ENCODE results near the gene IL17REL. TPM values are rescaled to one million over a fixed set of nuclear protein-coding genes. Genes with fewer than 3 reads are reported as not detected.
"Not testable (repeated sequence)": the region's sequence is repeated elsewhere in the genome, so short reads cannot be mapped to it uniquely, and the experiment has no call there.

Gene IL17REL
- total RNA-seq, 4 donors from 2014 or later, result not detected

GRCh38 chr22:49948958-49949913 lies 63.3 kb downstream of the IL17REL start:
- H3K9me3 ChIP-seq, result no peaks in the 10 kb centered on the region
- H3K4me3 ChIP-seq, result peak overlapping the region in 1 of 4 donors; percentile 18
- TF ChIP-seq POLR2A (IDR thresholded peaks at IDR 0.05), result no peak
- TF ChIP-seq, protein P1, sequence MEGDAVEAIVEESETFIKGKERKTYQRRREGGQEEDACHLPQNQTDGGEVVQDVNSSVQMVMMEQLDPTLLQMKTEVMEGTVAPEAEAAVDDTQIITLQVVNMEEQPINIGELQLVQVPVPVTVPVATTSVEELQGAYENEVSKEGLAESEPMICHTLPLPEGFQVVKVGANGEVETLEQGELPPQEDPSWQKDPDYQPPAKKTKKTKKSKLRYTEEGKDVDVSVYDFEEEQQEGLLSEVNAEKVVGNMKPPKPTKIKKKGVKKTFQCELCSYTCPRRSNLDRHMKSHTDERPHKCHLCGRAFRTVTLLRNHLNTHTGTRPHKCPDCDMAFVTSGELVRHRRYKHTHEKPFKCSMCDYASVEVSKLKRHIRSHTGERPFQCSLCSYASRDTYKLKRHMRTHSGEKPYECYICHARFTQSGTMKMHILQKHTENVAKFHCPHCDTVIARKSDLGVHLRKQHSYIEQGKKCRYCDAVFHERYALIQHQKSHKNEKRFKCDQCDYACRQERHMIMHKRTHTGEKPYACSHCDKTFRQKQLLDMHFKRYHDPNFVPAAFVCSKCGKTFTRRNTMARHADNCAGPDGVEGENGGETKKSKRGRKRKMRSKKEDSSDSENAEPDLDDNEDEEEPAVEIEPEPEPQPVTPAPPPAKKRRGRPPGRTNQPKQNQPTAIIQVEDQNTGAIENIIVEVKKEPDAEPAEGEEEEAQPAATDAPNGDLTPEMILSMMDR (IDR thresholded peaks at IDR 0.05), result peak in 1 of 5 experiments; percentile 16
- TF ChIP-seq EP300 (IDR thresholded peaks at IDR 0.05), result peak; percentile 32 to 86
- DNase-seq (ENCODE audit: low spot score in 2 of 2), result no peak
- H3K27ac ChIP-seq, result peak overlapping the region; percentile 66 to 95 (median 86)
- H3K4me1 ChIP-seq, result peaks cover 0 to 65% (median 28%) of the 10 kb centered on the region in 4 donors
- H3K36me3 ChIP-seq, result no peaks in the 10 kb centered on the region
- H3K27me3 ChIP-seq, result no peaks in the 10 kb centered on the region
- 68 to 71% methylated on average over 25 to 33 of the region's 42 CpGs for WGBS, 2 donors

- H3K36me3 ChIP-seq, result no peaks in the 10 kb centered on the region
- H3K9me3 ChIP-seq, result no peaks in the 10 kb centered on the region
- H3K27ac ChIP-seq, result peak overlapping the region; percentile 66 to 95 (median 86)
- DNase-seq (ENCODE audit: low spot score in 2 of 2), result no peak
- H3K4me1 ChIP-seq, result peaks cover 0 to 56% (median 24%) of the 10 kb centered on the region in 4 donors
- TF ChIP-seq EP300 (IDR thresholded peaks at IDR 0.05), result no peak
- H3K27me3 ChIP-seq, result no peaks in the 10 kb centered on the region
- WGBS, 2 donors, result 65 to 82% methylated on average over 8 to 15 of the region's 23 CpGs
- H3K4me3 ChIP-seq, result peak overlapping the region in 1 of 4 donors; percentile 18
Measured at GRCh38 chr22:49948116-49948957, 64.2 kb downstream of the IL17REL start.

DNA sequence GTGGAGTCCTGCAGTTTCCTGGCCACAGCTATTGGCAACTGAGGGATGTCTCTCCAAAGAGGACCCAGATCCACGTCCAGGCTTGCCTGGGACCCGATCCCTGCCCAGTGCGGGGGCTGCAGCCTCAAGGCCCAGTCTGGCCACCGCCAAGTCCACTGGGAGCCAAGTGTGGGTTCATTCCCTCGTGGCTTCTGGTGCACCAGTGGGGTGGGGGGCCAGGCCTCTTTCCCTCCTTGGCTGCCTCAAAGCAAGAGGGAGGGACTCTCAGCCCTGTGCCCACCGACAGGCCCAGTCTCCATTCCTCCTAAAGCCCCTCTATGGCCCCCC lies 65.3 kb downstream of the IL17REL start:
- Histone ChIP-seq H3K27me3 (no peaks in the 10 kb centered on the region), H3K4me1 (peaks cover 0 to 45% (median 20%) of the 10 kb centered on the region in 4 donors), H3K4me3 (no peak overlapping the region), H3K27ac (peak overlapping the region in 1 of 4 donors; percentile 95), H3K36me3 (no peaks in the 10 kb centered on the region), H3K9me3 (no peaks in the 10 kb centered on the region)
- WGBS, 2 donors, result 77 to 84% methylated on average over 4 of the region's 6 CpGs
- TF ChIP-seq, protein P1 (IDR thresholded peaks at IDR 0.05), result no peak
- TF ChIP-seq POLR2A (IDR thresholded peaks at IDR 0.05) (no peak), EP300 (IDR thresholded peaks at IDR 0.05) (no peak)
- no peak for DNase-seq (ENCODE audit: low spot score in 2 of 2)

DNA sequence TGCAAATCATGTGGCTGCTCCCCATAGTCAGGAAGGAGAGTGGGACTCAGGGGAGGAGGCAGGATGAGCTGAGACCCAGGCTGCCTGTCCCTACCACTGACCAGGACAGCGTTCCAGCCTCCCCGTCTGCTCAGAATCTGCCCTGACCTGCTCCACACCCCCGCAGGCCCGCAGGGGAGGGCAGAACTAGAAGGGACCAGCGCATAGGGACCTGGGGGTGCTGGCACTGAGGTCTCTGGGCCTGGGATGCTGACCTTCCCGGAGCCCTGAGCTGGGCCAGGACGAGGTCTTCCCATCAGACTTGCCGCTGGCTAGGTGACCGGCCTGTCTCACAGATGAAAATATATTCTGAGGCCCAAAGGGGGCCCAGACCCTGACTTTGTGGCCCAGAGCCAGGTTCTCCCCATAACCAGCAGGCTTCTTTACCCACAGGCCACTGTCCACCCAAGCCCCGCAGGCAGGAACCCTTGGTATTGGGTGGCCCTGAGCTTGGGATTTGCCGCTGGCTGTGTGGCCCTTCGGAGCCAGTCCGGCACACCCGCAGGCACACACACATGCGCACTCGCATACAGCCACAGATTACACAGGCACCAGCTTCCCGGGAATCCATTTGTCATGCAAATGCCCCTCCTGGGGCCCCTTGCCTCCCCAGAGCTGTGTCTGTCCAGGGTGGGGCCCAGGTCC lies 65.8 kb downstream of the IL17REL start:
- Histone ChIP-seq H3K4me3 (no peak overlapping the region), H3K27ac (peak overlapping the region in 1 of 4 donors; percentile 95), H3K27me3 (no peaks in the 10 kb centered on the region), H3K9me3 (no peaks in the 10 kb centered on the region), H3K36me3 (no peaks in the 10 kb centered on the region), H3K4me1 (peaks cover 0 to 40% (median 18%) of the 10 kb centered on the region in 4 donors)
- WGBS, 2 donors, result 86 to 87% methylated on average over 6 to 17 of the region's 17 CpGs
- TF ChIP-seq, protein P1 (IDR thresholded peaks at IDR 0.05), result no peak
- TF ChIP-seq POLR2A (IDR thresholded peaks at IDR 0.05), result no peak
- no peak for TF ChIP-seq EP300 (IDR thresholded peaks at IDR 0.05)
- no peak for DNase-seq (ENCODE audit: low spot score in 2 of 2)

GRCh38 chr22:49945042-49945794 lies 67.3 kb downstream of the IL17REL start:
- not testable (repeated sequence) for H3K9me3 ChIP-seq; H3K27ac ChIP-seq; H3K27me3 ChIP-seq; H3K4me3 ChIP-seq; DNase-seq (ENCODE audit: low spot score in 2 of 2); H3K36me3 ChIP-seq
- 72 to 85% methylated on average over 9 to 13 of the region's 17 CpGs for WGBS, 2 donors
- peaks cover 0 to 28% (median 12%) of the 10 kb centered on the region in 4 donors for H3K4me1 ChIP-seq

Small RNAs within 50 kb of the gene (small RNA-seq; reads per million reads assigned to genes)
- not detected for gene MIR6821

Other genes with a start within 250 kb of the IL17REL start
- 10 to 100 TPM; 44.6 to 74.9 (median 60.4) TPM for gene BRD1, start 184.9 kb downstream of the IL17REL start, total RNA-seq
- gene ZBED4, start 158.9 kb downstream of the IL17REL start, total RNA-seq, result 10 to 100 TPM in 1 of 4 donors, 1 to 10 TPM in 3; 5.9 to 12.3 (median 7.3) TPM
- 10 to 100 TPM in 3 of 4 donors, 1 to 10 TPM in 1; 9.0 to 17.4 (median 14.5) TPM for gene ALG12, start 94.3 kb downstream of the IL17REL start, total RNA-seq
- gene CRELD2, start 94.1 kb downstream of the IL17REL start, total RNA-seq, result 10 to 100 TPM; 44.8 to 80.4 (median 65.1) TPM
- 100 to 1,000 TPM in 3 of 4 donors, 10 to 100 TPM in 1; 98.3 to 138 (median 119) TPM for gene PIM3, start 52.0 kb downstream of the IL17REL start, total RNA-seq
- gene TTLL8, start 45.5 kb upstream of the IL17REL start, total RNA-seq, result not detected
- not detected for gene MLC1, start 72.7 kb upstream of the IL17REL start, total RNA-seq
- 1 to 10 TPM; 1.0 to 3.7 (median 2.6) TPM for gene MOV10L1, start 77.2 kb upstream of the IL17REL start, total RNA-seq
- gene PANX2, start 158.0 kb upstream of the IL17REL start, total RNA-seq, result under 1 TPM in 1 of 4 donors, not detected in 3; 0.30 TPM
- 10 to 100 TPM; 22.4 to 71.4 (median 27.1) TPM for gene TRABD, start 173.1 kb upstream of the IL17REL start, total RNA-seq
- gene SELENOO, start 188.2 kb upstream of the IL17REL start, total RNA-seq, result 10 to 100 TPM; 36.1 to 66.6 (median 44.8) TPM
- gene TUBGCP6, start 232.3 kb upstream of the IL17REL start, total RNA-seq, result 100 to 1,000 TPM in 1 of 4 donors, 10 to 100 TPM in 3; 72.2 to 127 (median 78.6) TPM
- gene HDAC10, start 238.5 kb upstream of the IL17REL start, total RNA-seq, result 100 to 1,000 TPM in 1 of 4 donors, 10 to 100 TPM in 3; 41.2 to 105 (median 55.4) TPM
- 10 to 100 TPM; 12.3 to 32.0 (median 24.1) TPM for gene MAPK12, start 248.9 kb upstream of the IL17REL start, total RNA-seq

All from tibial nerve (tissue), 4 donors.